Suppressor macrophage treated with lipopolysaccharide for 4 hours (primary cell): Measurements from ENCODE around the gene TIAL1.

Experiments used
- DNase-seq: peaks from one replicate; pipeline ENCODE4 v3.0.0-alpha.2; 2020

The TIAL1 gene

DNA sequence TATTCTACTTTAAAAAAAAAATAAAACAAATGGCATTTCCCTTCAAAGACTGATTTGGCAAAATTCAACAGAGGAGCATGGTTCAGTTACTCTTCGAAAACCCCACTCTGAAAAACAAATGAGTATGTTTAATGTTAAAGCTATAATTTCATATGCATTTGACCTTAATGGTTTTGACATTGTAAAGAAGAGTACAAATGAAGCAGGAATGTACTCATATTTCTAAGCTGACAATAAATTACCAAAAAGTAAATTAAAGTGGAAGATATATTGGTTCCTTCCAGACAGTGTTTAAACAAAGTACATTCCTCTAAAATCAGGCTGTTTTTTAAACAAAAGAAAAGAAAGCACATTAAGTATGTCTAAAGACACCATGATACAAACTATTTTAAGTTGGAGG lies 70.6 kb downstream of the TIAL1 start:
- no peak for DNase-seq

DNA sequence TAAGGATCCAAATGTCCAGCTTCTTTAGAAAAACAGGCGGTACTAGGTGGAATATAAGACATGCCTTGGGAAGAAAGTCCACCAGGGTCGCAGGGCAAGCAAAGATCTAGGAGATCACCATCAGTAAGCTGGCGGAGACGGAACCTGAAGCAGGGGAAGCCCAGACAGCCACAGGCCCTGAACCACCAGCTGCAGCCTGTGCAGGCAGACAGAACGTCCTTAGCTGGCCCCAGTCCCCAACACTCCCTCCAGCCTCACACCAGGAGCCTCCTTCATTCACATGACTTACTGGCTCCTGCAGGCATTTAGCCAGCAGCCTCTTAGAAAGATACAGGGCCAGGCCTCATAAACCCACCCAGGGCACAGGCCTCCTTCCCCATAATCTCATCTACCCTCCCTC lies 71.6 kb downstream of the TIAL1 start:
- DNase-seq: no peak

DNA sequence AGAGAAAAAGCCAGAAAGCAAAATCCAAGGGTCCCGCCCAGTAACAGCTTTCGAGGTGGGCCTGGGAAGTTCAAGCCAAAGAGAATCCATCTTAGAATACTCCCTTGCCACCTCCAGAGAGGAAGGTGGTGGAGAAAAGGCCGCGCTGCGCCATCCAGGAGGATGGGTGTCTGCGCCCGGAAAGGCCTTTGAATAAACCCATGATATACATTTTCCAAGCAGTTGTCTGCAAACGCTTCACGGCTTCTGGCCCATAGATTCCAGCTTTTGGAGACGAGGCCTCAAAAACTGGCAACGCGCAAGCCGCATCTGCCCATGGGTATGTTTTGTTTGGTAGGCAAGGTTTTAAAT lies 72.1 kb downstream of the TIAL1 start:
- DNase-seq: no peak

DNA sequence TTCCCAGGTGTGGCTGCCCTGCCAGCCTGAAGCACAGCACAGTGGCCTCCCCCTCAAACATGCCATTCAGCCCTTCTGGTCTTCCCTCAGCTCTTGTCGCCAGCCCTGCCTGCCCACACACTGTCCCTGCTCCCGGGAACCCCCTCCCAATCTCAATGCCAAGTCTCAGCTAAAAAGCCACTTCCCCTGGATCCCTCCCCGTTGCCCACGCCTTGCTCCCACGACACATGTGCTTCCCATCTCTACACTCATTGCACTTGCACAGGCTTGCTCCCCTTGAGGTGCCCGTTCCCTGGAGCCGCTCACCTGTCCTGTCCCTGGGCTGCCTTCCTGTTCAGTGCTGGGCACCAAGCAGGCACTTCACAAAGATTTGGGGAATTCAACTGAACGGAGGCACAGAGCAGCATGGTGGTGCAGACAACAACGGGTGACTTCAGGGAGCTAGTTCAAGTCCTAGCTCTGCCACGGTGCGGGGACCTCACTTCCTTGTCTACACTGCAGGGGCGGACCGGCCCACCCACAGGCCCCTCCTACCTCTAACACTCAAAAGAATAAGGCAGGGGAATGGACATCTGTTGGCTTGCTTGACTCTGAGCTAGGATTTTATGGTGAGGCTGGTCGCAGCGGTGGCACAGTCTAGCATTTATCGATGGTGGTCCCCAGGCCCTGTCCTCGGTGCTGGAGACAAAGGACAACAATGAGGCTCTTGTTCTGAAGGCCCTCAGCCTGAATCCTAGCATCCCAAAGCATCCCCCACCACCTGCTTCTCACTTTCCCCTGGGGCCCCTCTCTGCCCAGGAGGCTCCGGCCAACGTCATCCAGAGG lies 72.7 kb downstream of the TIAL1 start:
- no peak for DNase-seq
